ENCODE results near the gene HOXA2.

Gene HOXA2

DNA sequence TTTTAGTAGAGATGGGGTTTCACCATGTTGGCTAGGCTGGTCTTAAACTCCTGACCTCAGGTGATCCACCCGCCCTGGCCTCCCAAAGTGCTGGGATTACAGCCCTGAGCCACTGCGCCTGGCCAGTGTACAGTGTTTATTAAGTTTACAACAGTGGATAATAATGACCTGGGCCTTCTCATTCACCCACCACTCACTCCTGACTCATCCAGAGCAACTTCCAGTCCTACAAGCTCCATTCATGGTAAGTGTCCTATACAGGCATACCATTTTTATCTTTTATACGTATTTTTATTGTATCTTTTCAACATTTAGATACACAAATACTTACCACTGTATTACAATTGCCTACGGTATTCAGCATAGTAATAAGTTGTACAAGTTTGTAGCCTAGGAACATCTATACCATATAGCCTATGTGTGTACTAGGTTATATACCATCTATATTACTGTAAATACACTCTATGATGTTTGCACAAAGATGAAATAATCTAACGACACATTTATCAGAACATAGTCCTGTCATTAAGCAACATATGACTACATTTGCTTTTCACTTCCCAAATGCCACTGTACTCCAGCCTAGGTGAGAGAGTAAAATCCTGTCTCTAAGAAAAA, 23.8 kb downstream of the HOXA2 start:
- no peak for DNase-seq (ENCODE audit: low spot score)

- no peak for DNase-seq (ENCODE audit: low spot score)
Measured at GRCh38 chr7:27073076-27073475, 29.4 kb downstream of the HOXA2 start.

- no peak for DNase-seq (ENCODE audit: low spot score)
Measured at GRCh38 chr7:27071622-27072390, 30.7 kb downstream of the HOXA2 start.

- DNase-seq (ENCODE audit: low spot score): no peak
Measured at GRCh38 chr7:27068259-27068658, 34.2 kb downstream of the HOXA2 start.

GRCh38 chr7:27066148-27066547, 36.3 kb downstream of the HOXA2 start:
- no peak for DNase-seq (ENCODE audit: low spot score)

DNA sequence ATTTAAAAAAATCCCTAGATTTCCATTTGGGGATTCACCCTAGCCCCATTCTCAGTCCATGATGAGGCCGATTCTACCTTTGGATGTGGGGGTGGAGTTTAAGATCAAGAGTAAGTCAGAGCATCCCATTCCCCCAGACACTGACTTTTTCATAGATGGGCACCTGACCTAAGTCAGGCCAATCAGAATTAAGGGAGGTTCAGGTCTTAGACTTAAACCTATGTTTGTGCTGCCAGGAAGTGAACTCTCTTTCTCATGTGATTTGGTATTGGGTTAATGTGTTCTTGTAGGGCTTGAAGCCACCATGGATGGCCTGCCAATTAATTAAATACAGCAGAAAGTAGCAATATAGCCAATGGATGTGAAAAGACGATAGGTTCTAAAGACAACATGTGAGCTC, 36.8 kb downstream of the HOXA2 start:
- DNase-seq (ENCODE audit: low spot score): no peak

GRCh38 chr7:27064661-27065060, 37.8 kb downstream of the HOXA2 start:
- no peak for DNase-seq (ENCODE audit: low spot score)

DNA sequence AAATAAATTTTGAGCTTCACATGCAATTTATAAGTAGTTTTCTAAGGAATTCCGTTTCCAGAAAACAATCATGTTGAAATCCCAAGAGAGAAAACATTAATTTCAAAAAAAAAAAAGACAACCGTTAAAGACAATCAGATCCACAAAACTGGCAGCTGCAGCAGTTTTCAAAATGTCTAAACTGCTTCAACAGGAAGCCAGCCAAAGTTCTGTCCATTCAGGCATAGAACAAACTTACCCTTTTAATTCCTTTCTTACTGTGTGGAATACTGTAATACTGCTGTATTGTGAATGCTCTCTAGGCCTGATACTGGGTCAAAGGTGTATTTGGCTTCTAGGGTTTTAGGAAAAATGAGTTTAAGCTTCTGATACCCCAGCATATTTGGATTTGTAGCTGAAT, 38.3 kb downstream of the HOXA2 start:
- DNase-seq (ENCODE audit: low spot score): no peak

- no peak for DNase-seq (ENCODE audit: low spot score)
Measured at GRCh38 chr7:27062946-27063345, 39.5 kb downstream of the HOXA2 start.

GRCh38 chr7:27053153-27053552, 49.3 kb downstream of the HOXA2 start:
- DNase-seq (ENCODE audit: low spot score): no peak

DNA sequence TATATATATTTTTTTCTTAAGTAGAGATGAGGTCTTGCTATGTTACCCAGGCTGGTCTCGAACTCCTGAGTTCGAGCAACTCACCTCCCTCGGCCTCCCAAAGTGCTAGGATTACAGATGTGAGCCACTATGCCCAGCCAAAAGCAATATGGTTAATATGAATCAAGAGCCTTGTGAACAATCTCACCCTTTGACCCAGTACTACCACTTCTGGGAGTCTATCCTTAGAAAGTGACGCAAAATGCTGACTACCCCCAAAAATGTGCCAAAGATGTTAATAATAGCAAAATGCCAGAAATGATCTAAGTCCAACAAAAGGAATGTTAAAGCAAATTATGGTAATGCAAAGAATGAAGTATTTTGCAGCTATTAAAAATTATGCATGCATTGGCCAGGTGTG, 51.0 kb downstream of the HOXA2 start:
- no peak for DNase-seq (ENCODE audit: low spot score)

Measured in AG08396 (cell line).